Middle frontal gyrus (tissue), 1 donor: ENCODE data around the gene ORC6.
"Not testable (repeated sequence)": the region's sequence is repeated elsewhere in the genome, so short reads cannot be mapped to it uniquely, and the experiment has no call there.

ENCODE experiments used
- DNase-seq: peaks from one replicate; pipeline ENCODE4 v3.0.0-alpha.2; 2015; ENCODE audit warnings: low spot score; ENCODE audit errors: extremely low spot score

The ORC6 gene, protein sequence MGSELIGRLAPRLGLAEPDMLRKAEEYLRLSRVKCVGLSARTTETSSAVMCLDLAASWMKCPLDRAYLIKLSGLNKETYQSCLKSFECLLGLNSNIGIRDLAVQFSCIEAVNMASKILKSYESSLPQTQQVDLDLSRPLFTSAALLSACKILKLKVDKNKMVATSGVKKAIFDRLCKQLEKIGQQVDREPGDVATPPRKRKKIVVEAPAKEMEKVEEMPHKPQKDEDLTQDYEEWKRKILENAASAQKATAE

DNA sequence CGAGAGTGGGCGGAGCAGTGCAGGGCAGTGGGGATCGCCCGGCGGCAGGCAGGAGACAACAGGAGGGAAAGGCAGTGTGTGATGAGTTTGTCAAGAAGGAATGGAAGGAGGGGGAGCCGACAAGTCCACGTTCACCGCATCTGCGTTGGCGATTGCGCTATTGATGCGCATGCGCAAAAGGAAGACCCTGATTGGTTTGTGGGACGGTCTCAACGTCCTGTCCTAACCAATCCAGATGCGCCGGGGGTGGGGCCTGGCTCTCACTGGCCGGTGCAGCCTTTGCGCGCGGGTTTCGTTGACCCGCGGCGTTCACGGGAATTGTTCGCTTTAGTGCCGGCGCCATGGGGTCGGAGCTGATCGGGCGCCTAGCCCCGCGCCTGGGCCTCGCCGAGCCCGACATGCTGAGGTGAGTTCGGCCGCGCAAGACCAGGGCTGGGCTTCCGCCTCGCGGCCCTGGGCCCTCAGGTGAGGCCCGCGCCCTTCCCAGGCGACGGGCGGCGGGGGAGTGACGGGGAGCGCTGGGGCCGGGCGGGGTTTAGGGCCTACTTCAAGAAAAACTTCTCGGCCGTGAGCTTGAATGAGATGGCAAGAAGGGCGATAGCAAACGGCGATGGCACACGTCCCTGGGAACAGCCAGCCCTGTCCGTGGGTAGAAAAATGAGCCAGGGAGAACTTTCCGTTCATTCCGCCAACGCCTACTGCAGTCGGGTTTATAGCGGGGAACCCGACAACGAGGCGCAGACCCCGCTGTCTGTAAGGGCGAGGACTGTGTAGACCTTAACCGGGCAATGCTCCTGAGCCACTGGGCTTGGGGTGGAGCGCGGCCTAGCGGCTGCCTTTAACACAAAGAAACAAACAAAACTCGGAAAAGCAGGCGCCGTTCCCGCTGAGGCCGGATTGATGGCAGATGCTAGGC, at the start of gene ORC6:
Gene ORC6 (plus strand): TSS at position 295 of the 916 bp plus-strand sequence. CDS start 47 bp downstream, at position 342.
- peak; percentile 91 for DNase-seq

- no peak for DNase-seq
Measured at GRCh38 chr16:46648656-46649055, 40.8 kb upstream of the ORC6 start.

DNA sequence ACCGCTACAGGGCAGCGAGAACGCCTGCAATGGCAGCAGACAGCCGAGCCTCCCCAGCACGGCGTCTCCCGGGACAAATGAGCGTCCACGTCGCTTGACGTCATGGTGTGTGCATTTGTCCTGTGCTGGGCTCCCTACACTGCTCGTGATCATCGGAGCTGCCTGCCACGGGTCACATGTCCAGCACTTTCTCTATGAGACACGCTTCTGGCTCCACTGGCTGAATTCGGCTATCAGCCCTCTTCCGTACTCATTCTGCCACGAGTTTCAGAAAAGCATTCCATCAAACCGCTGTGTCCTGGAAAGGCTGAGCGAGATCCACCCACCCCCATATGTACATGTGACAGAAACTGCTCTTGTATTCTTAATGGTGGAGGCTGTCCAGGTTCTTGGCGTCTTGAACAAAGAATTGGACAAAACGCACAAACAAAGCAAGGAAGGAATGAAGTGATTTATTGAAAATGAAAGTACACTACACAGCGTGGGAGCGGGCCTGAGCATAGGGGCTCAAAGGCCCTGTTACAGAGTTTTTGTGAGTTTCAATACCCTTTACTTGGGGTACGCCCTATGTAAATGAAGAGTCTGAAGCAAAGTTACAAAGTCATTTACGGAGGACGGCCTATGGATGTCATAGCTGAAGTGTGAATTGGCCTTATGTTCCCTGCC, 39.7 kb upstream of the ORC6 start:
- peak; percentile 33 for DNase-seq

DNA sequence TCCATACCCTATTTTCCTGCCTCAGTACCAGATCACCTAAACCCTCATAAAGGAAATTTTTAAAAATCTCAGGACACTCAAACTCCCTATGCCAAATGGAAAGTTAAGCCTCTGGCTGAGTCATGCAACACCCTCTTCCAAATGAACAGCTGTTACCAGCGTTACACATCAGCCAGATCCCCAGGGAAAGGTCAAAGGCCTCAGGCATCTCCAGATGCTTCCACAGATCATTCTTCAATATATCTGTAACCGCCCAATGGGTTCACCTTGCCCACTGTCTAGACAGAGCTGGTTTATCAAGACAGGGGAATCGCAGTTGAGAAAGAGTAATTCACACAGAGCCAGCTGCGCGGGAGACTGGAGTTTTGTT, 39.2 kb upstream of the ORC6 start:
- no peak for DNase-seq

DNA sequence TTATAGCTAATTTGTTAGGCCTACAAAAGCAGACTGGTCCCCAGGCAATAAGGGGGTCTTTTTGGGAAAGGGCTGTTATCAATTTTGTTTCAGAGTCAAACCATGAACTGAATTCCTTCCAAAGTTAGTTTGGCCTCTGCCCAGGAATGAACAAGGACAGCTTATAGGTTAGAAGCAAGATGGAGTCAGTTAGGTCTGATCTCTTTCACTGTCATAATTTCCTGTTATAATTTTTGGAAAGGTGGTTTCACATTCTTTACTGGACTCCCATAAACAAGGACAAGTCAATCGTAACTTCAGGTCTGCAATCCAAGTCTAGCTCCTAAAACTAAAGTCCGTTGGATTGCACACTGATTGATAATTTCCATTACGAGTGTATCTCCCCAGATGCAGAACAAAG, 38.2 kb upstream of the ORC6 start:
- DNase-seq: no peak

DNA sequence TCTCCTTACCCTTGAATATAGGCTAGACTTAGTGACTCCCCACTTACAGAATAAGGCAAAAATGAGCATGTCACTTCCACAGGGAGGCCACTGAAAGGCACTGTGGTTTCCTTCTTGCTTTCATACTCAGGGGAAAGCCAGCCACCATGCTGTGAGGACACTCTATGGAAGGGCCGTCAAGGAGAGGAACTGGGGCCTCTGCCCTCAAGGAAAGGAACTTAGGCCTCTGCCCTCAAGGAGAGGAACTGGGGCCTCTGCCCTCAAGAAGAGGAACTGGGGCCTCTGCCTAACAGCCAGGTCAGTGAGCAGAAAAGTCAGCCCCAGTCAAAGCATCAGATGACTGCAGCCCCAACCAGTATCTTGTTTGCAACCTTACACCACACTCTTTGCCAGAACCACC, 30.5 kb upstream of the ORC6 start:
- no peak for DNase-seq

- no peak for DNase-seq
Measured at GRCh38 chr16:46662123-46662522, 27.3 kb upstream of the ORC6 start.

DNA sequence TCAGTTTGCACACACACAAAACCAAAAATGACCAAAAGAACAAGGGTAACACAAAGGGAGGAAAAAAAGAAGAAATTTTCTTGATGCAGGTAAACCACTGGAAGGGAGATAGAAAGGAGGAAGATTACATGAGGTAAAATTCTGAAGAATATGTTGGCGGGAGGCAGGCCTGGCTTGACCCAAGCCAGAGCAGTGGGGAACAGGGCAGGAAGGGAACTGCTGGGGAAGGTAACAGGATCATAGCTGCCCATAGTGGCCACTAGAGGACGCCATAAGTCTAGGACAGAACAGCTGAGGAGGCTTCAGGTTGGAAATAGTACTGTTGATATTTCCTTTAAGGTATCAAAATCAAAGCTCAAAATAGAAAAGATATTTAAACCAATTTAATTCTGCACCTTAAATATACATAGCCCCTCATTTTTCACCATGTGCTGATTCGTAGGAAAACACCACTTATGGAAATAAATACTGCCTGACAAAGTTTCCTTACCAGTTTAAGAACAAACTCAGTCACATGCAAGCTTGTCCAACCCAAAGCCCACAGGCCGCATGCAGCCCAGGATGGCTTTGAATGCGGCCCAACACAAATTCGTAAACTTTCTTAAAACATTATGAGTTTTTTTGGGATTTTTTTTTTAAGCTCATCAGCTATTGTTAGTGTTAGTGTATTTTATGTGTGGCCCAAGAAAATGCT, 16.0 kb upstream of the ORC6 start:
- no peak for DNase-seq

DNA sequence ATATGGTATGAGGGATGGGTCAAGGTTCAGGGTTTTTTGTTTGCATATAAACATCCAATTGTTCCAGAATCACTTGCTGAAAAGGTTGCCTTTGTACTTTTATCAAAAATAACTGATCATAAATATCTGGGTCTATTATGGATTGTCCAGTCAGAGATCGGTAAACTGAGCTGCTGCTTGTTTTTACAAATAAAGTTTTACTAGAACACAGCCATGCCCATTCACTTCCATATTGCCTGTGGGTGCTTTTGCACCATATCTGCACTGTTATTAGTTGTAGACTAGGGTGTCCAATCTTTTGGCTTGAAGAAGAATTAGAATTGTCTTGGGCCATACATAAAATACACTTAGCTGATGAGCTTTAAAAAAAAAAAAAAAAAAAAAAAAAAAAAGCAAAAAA, 11.5 kb upstream of the ORC6 start:
- DNase-seq: not testable (repeated sequence)

DNA sequence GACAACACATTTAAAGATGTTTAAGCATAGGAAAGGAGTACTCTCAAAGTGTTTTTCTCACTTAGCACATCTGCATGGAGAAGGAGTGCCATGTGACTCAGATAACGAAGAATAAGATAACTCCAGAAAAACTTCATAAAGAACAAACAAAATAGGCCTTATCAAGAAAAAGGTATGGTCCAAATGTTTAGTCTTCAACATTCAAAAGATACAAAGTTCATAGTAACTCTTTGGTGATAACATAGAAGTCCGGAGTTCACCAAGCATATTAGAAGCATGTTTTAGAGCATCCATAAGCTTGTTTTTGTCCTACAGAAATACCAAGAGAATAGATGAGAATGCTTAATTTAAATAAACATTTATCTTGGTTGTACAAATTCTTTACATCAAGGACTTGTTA, 7.6 kb upstream of the ORC6 start:
- not testable (repeated sequence) for DNase-seq

- DNase-seq: no peak
Measured at GRCh38 chr16:46686815-46687473, 2.5 kb upstream of the ORC6 start.

DNA sequence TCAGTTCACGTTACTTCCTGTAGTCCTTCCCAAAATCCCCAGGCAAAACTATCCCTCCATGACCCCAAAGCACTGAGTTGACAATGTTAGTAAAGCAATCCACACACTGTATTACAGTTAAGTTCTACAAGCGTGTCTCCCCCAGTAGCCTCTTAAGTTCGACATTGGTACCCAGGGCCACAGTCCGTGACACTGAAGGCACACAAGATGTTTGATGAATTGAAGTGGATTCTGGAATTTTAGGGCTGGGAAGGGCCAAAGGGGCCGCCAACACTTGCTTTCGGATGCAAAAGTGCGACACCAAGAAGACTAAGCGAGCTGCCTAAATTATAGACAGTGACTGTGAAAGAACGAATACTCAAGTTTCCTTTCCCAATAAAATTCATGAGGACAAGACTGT, 2.0 kb upstream of the ORC6 start:
- DNase-seq: no peak

DNA sequence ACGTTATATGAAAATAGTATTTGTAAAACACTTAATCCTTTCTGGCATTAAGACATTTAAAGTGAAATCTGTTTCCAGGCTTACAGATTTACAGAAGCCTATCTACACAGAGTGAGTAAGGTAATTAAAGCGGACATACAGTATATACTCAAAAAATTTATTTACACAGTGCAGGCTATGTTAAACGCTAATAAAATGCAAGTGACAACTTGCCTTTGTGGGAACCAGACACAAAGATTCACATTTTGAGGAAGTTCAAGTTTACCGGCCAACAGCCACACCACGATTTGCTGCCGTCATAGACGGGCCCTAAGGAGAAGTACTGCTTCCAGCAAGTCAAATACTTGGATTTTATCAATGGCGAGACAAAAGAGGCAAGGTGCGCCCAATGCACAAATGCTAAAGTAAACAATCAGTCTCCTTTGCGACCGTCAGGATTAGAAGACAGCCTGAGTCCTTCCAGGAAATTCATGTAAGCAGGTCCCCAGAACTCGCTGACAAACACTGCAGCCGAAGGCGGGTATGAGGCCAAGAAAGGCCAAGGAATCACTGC, 1.3 kb upstream of the ORC6 start:
- DNase-seq: no peak

DNA sequence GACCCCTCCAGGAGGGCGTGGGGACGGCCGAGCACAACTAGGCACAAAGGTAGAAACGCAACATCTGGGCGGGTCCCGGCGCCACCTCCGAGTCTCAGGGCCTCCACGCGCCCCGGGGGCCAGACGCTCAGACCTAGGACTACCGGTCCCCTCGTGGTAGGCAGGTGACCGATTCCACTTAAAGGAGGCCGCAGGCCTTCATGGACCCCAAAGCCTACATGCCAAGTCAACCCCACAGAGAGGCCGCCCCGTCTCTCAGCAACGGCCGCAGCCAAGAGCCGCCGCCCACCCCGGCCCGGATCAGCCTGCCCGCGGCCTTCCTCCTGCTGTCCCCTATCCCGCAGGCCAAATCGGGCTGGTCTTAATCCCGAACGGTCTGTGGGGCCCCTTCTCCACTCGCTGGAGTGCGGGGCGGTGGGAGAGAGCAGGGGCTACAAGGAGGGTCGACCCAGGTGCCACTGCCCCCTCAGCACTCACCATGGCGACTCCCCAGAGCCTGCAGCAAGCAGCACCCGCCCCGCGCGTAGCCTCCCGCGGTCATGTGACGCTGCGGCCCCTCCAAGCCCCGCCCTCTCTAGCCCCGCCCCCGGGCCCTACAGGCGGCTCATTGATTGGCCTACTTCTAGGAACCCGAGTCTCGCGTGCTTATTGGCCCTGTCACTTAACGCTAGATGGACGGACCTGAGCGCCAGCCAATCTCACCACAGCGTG, 650 bp upstream of the ORC6 start, which contains the start of gene VPS35:
Gene VPS35 (minus strand): TSS at position 525 of the 711 bp plus-strand sequence. CDS start 45 bp downstream, at position 480.
- DNase-seq: peak; percentile 97

DNA sequence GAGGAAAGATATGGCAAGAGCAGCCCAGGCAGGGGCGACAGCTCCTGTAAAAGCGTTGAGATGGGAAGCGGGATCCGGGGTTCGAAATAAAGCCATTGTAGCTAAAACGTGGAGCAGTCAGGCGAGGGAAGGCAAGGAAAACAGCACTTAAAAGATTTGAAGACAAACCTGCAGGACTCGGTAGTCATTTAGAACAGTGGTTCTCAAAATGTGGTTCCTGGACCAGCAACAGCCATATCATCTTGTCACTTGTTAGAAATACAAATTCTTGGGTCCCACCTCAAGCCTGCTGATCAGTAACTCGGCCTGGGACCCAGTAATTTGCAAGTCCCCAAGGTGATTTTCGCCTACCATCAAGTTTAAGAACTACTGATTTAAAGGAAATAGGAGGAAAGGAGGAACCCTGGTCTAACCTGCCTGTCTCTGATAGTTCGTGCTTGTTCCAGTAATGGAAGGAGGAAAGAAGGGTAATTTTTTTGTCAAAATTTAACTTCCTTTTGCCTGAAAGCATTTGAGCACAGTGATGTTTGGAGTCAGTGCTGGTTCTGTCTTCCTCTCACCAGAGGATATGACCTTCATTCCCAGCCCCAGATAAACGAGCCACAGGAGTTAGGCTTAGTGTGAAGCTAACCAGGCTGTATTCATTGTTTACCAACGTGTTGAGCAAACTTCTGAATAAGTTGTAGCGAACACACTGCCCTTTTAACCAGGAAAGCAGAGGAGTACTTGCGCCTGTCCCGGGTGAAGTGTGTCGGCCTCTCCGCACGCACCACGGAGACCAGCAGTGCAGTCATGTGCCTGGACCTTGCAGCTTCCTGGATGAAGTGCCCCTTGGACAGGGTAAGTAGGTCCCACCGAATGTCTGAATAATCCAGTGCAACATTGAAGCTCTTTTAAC, 1.1 kb downstream of the ORC6 start:
- no peak for DNase-seq

DNA sequence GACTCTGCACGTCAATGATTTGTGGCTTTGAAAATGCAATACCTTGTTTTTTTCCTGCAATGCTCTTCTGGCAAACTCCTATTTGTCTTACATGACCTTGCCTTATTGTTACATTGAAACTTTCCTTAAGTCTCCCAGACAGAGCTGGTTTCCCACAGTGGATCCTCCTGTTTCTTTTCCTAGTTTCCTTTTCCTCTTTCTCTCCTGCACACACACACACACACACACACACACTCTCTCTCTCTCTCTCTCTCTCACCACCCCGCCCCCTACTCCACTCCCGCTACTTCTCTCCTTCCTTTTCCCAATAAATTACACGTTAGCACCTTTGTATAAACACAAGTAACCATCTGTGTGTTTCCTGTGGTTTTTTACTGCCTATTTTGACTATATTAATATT, 2.3 kb downstream of the ORC6 start:
- DNase-seq: no peak

GRCh38 chr16:46693598-46693997, 4.1 kb downstream of the ORC6 start:
- DNase-seq: no peak

- no peak for DNase-seq
Measured at GRCh38 chr16:46695937-46696336, 6.5 kb downstream of the ORC6 start.

GRCh38 chr16:46696957-46697356, 7.5 kb downstream of the ORC6 start:
- DNase-seq: no peak
